NCI-H82 (cell line): ENCODE data around the gene DUSP22.
"Not testable (repeated sequence)": the region's sequence is repeated elsewhere in the genome, so short reads cannot be mapped to it uniquely, and the experiment has no call there.

Experiments used
- DNase-seq: peaks from one replicate; lab custom pipeline; 2025; lab: John Stamatoyannopoulos, UW

The DUSP22 gene

GRCh38 chr6:279341-280029 lies 12.8 kb upstream of the DUSP22 start:
- DNase-seq: no peak

- DNase-seq: no peak
Measured at GRCh38 chr6:280775-281468, 11.4 kb upstream of the DUSP22 start.

- no peak for DNase-seq
Measured at GRCh38 chr6:281469-282103, 10.7 kb upstream of the DUSP22 start.

- DNase-seq: no peak
Measured at GRCh38 chr6:282177-282866, 10.0 kb upstream of the DUSP22 start.

- no peak for DNase-seq
Measured at GRCh38 chr6:282867-283416, 9.3 kb upstream of the DUSP22 start.

- no peak for DNase-seq
Measured at GRCh38 chr6:284486-284885, 7.8 kb upstream of the DUSP22 start.

- no peak for DNase-seq
Measured at GRCh38 chr6:285030-285771, 7.1 kb upstream of the DUSP22 start.

- DNase-seq: not testable (repeated sequence)
Measured at GRCh38 chr6:285902-286301, 6.4 kb upstream of the DUSP22 start.

GRCh38 chr6:286681-287488 lies 5.4 kb upstream of the DUSP22 start:
- no peak for DNase-seq

GRCh38 chr6:287489-287860 lies 4.8 kb upstream of the DUSP22 start:
- no peak for DNase-seq

- no peak for DNase-seq
Measured at GRCh38 chr6:288866-289265, 3.4 kb upstream of the DUSP22 start.

GRCh38 chr6:290111-290922 lies 2.0 kb upstream of the DUSP22 start:
- no peak for DNase-seq

GRCh38 chr6:291204-291696 lies 1.0 kb upstream of the DUSP22 start:
- no peak for DNase-seq

GRCh38 chr6:292506-293192 lies 362 bp downstream of the DUSP22 start:
- no peak for DNase-seq

- no peak for DNase-seq
Measured at GRCh38 chr6:293193-294174, 1.2 kb downstream of the DUSP22 start.

- DNase-seq: no peak
Measured at GRCh38 chr6:294656-295565, 2.6 kb downstream of the DUSP22 start.
